OCI-LY7 (cell line): ENCODE results near the gene PRMT5. TPM values are rescaled to one million over a fixed set of nuclear protein-coding genes. Genes with fewer than 3 reads are reported as not detected.

ENCODE experiments used
- BruUV-seq: library from RNA; stranded (reverse); fragments of 400-500 nt; replicated peaks from 2 replicates; lab custom pipeline; 2021; lab: Mats Ljungman, UMichigan
- CTCF ChIA-PET: fragments of 300-600 bp; sonication (Branson Sonifier 250); formaldehyde crosslinking; loops from one replicate; lab custom pipeline; 2022; ENCODE audit warnings: antibody characterized with exemption; ENCODE audit not compliant: unreplicated experiment; lab: Charles Lee
- POLR2A ChIA-PET: fragments of 300-600 bp; sonication (Branson Sonifier 250); formaldehyde crosslinking; loops from one replicate; lab custom pipeline; 2022; ENCODE audit warnings: antibody characterized with exemption; lab: Charles Lee
- DNase-seq: peaks from one replicate; pipeline ENCODE4 v3.0.0-alpha.2; 2015; ENCODE audit warnings: low spot score
- H2AFZ ChIP-seq: fragments of 200-600 bp; sonication (generic), shearing (Covaris generic); 2 replicates; pipeline ENCODE4 v1.6.1; 2014; ENCODE audit warnings: mild to moderate bottlenecking, antibody characterized with exemption, low read length, moderate library complexity
- H3K27ac ChIP-seq: fragments of 200-600 bp; sonication (generic); 2 replicates; pipeline ENCODE4 v1.5.1; 2014; ENCODE audit warnings: mixed run types, low read depth, mild to moderate bottlenecking, moderate library complexity, low read length, inconsistent platforms; ENCODE audit not compliant: poor library complexity, severe bottlenecking
- H3K36me3 ChIP-seq: fragments of 200-600 bp; sonication (generic); 2 replicates; pipeline ENCODE4 v1.6.1; 2014; ENCODE audit warnings: mild to moderate bottlenecking, antibody characterized with exemption, low read length, moderate library complexity, mixed read lengths; ENCODE audit not compliant: insufficient read depth
- H3K4me1 ChIP-seq: fragments of 200-600 bp; sonication (generic); 2 replicates; pipeline ENCODE4 v1.5.1; 2014; ENCODE audit warnings: mild to moderate bottlenecking, low read length; ENCODE audit not compliant: insufficient read depth, poor library complexity, severe bottlenecking
- H3K4me2 ChIP-seq: fragments of 200-600 bp; sonication (generic); 2 replicates; pipeline ENCODE4 v1.6.1; 2014; ENCODE audit warnings: mild to moderate bottlenecking, low read length
- H3K4me3 ChIP-seq: fragments of 200-600 bp; sonication (generic); 2 replicates; pipeline ENCODE4 v1.5.1; 2014; ENCODE audit warnings: mild to moderate bottlenecking, low read depth, low read length; ENCODE audit not compliant: poor library complexity, severe bottlenecking
- H3K79me2 ChIP-seq: fragments of 200-600 bp; sonication (generic); 2 replicates; pipeline ENCODE4 v1.6.1; 2016; ENCODE audit warnings: low read depth, mild to moderate bottlenecking, low read length, moderate library complexity, mixed read lengths; ENCODE audit not compliant: insufficient read depth
- H3K9me2 ChIP-seq: fragments of 200-600 bp; sonication (generic); 2 replicates; pipeline ENCODE4 v1.6.1; 2016; ENCODE audit warnings: mild to moderate bottlenecking, low read length, mixed read lengths; ENCODE audit not compliant: insufficient read depth
- H3K9me3 ChIP-seq: fragments of 200-600 bp; sonication (generic); 2 replicates; pipeline ENCODE4 v1.6.1; 2014; ENCODE audit warnings: mild to moderate bottlenecking, mixed run types, low read length, mixed read lengths
- H4K20me1 ChIP-seq: fragments of 200-600 bp; sonication (generic); 2 replicates; pipeline ENCODE4 v1.6.1; 2014; ENCODE audit warnings: mild to moderate bottlenecking, antibody characterized with exemption, low read length, moderate library complexity, mixed read lengths; ENCODE audit not compliant: insufficient read depth
- CTCF ChIP-seq: fragments of 200-600 bp; sonication (generic); conservative IDR thresholded peaks from 2 replicates; pipeline ENCODE4 v1.5.1; 2014; ENCODE audit warnings: mild to moderate bottlenecking, antibody characterized with exemption, low read length, moderate library complexity, mixed read lengths
- EZH2phosphoT487 ChIP-seq: fragments of 200-600 bp; sonication (generic); IDR thresholded peaks from 2 replicates; pipeline ENCODE4 v1.6.1; 2018; ENCODE audit warnings: low read depth, borderline replicate concordance, mild to moderate bottlenecking, mixed run types, antibody characterized with exemption, low read length, moderate library complexity, mixed read lengths
- intact Hi-C: fragments of 100-400 bp; cut with micrococcal nuclease; formaldehyde crosslinking; loops from one replicate; pipeline ENCODE4 v1.10.0; 2022; ENCODE audit not compliant: unreplicated experiment
- total RNA-seq, 2 experiments: library from RNA; depleted of rRNA in 1 of 2; stranded (reverse); fragments of >200 nt in 1 of 2; shearing (Covaris generic) in 1 of 2; gene quantifications; 2 replicates each; pipeline ENCODE4 v1.2.3, GENCODE V29; 2014 to 2022

Gene PRMT5
- total RNA-seq, 2 experiments from 2014 or later: 93.1 to 135 TPM

- Histone ChIP-seq H3K27ac (peak overlapping the region; percentile 34), H4K20me1 (no peaks in the 10 kb centered on the region), H2AFZ (no peak overlapping the region), H3K4me2 (peak overlapping the region; percentile 79; the same call in 1 of the 2 replicates), H3K4me1 (peaks cover 68% of the 10 kb centered on the region), H3K9me2 (no peaks in the 10 kb centered on the region), H3K79me2 (no peaks in the 10 kb centered on the region), H3K36me3 (peaks cover 7% of the 10 kb centered on the region; the same call in 1 of the 2 replicates), H3K9me3 (no peaks in the 10 kb centered on the region), H3K4me3 (no peak overlapping the region)
- TF ChIP-seq EZH2phosphoT487: no peak
- no peak for TF ChIP-seq CTCF
- intact Hi-C loops: no loop called here
- CTCF ChIA-PET: interaction anchor here (0.6 to 1.5 kb wide), 2 partner anchors 13 to 288 kb away, joined by 3 to 6 read pairs; partner anchors contain the start of gene LRP10
- no peak for DNase-seq
- POLR2A ChIA-PET: interaction anchor here (0.5 to 7.6 kb wide), 10 partner anchors 9 to 237 kb away, joined by 3 to 65 read pairs (median 4); partner anchors contain the start of genes LRP10 and OXA1L
- no TSS peak for BruUV-seq
These were observed 45.0 kb downstream of the PRMT5 start for GRCh38 chr14:22884076-22884737.

- DNase-seq: no peak
- peaks cover 63% of the 10 kb centered on the region for H3K4me1 ChIP-seq
- no peaks in the 10 kb centered on the region for H3K9me3 ChIP-seq
- no peaks in the 10 kb centered on the region for H3K9me2 ChIP-seq
- CTCF ChIA-PET: interaction anchor here (1.1 to 1.5 kb wide), 2 partner anchors 10 to 12 kb away, joined by 3 to 6 read pairs; partner anchors contain the start of gene LRP10
- H3K4me3 ChIP-seq: peak within 1 kb of the TSS; percentile 24
- no peak within 1 kb of the TSS for H2AFZ ChIP-seq
- peak within 1 kb of the TSS; percentile 79 for H3K4me2 ChIP-seq
- H3K79me2 ChIP-seq: no peaks in the 10 kb centered on the region
- no TSS peak for BruUV-seq
- intact Hi-C loops: no loop called here
- peaks cover 15% of the 10 kb centered on the region for H3K36me3 ChIP-seq
- H4K20me1 ChIP-seq: no peaks in the 10 kb centered on the region
- POLR2A ChIA-PET: interaction anchor here (0.5 to 7.6 kb wide), 10 partner anchors 10 to 117 kb away, joined by 3 to 65 read pairs (median 3); partner anchors contain the start of genes LRP10 and OXA1L
- no peak for TF ChIP-seq EZH2phosphoT487
- TF ChIP-seq CTCF: no peak
- H3K27ac ChIP-seq: peak within 1 kb of the TSS; percentile 66
These were observed 45.8 kb downstream of the PRMT5 start, which contains the start of gene REM2 for GRCh38 chr14:22883173-22883976. REM2 (plus strand) TSS chr14:22883222; CDS start chr14:22883288, 66 bp downstream.
